MV-4-11 (cell line): ENCODE results near the gene ZNF75A.
"Not testable (repeated sequence)": the region's sequence is repeated elsewhere in the genome, so short reads cannot be mapped to it uniquely, and the experiment has no call there.

Source experiments
- DNase-seq: peaks from one replicate; lab custom pipeline; 2025; lab: John Stamatoyannopoulos, UW

ZNF75A gene

GRCh38 chr16:3305109-3306068 is at the start of gene ZNF75A, which contains the start of gene TIGD7:
ZNF75A (plus strand) TSS chr16:3305497; CDS start chr16:3308429, 2,932 bp downstream.
TIGD7 (minus strand) TSS chr16:3305430; CDS start chr16:3300614, 4,816 bp downstream.
- DNase-seq = peak; percentile 91

- DNase-seq = peak; percentile 89
Observed at GRCh38 chr16:3256146-3256865, 49.0 kb upstream of the ZNF75A start, which contains the start of gene MEFV. MEFV (minus strand) TSS chr16:3256633; CDS start chr16:3256587, 46 bp downstream.

- no peak for DNase-seq
Observed at GRCh38 chr16:3256866-3257465, 48.3 kb upstream of the ZNF75A start.

GRCh38 chr16:3259836-3260235 is 45.5 kb upstream of the ZNF75A start:
- DNase-seq = peak; percentile 49

GRCh38 chr16:3262517-3262916 is 42.8 kb upstream of the ZNF75A start:
- no peak for DNase-seq

GRCh38 chr16:3264137-3265036 is 40.9 kb upstream of the ZNF75A start:
- DNase-seq = peak; percentile 98

- peak; percentile 93 for DNase-seq
Observed at GRCh38 chr16:3266873-3267537, 38.3 kb upstream of the ZNF75A start.

GRCh38 chr16:3268294-3268693 is 37.0 kb upstream of the ZNF75A start:
- DNase-seq = no peak

GRCh38 chr16:3270718-3271117 is 34.6 kb upstream of the ZNF75A start:
- DNase-seq = not testable (repeated sequence)

- DNase-seq = not testable (repeated sequence)
Observed at GRCh38 chr16:3271281-3271680, 34.0 kb upstream of the ZNF75A start.

- no peak for DNase-seq
Observed at GRCh38 chr16:3274490-3274889, 30.8 kb upstream of the ZNF75A start.

GRCh38 chr16:3274947-3275346 is 30.4 kb upstream of the ZNF75A start:
- DNase-seq = no peak

GRCh38 chr16:3276679-3277078 is 28.6 kb upstream of the ZNF75A start:
- no peak for DNase-seq

- DNase-seq = peak; percentile 82
Observed at GRCh38 chr16:3281222-3281820, 24.0 kb upstream of the ZNF75A start.

- no peak for DNase-seq
Observed at GRCh38 chr16:3282103-3282729, 23.1 kb upstream of the ZNF75A start.

- DNase-seq = peak; percentile 98
Observed at GRCh38 chr16:3282730-3283542, 22.4 kb upstream of the ZNF75A start, which contains the start of gene ZNF263. ZNF263 (plus strand) TSS chr16:3283491; CDS start chr16:3283819, 328 bp downstream.

- no peak for DNase-seq
Observed at GRCh38 chr16:3283543-3284447, 21.5 kb upstream of the ZNF75A start.

GRCh38 chr16:3285131-3285530 is 20.2 kb upstream of the ZNF75A start:
- no peak for DNase-seq
